ENCODE measurements around the gene SDK2.
"Not testable (repeated sequence)": the region's sequence is repeated elsewhere in the genome, so short reads cannot be mapped to it uniquely, and the experiment has no call there.

SDK2 gene

DNA sequence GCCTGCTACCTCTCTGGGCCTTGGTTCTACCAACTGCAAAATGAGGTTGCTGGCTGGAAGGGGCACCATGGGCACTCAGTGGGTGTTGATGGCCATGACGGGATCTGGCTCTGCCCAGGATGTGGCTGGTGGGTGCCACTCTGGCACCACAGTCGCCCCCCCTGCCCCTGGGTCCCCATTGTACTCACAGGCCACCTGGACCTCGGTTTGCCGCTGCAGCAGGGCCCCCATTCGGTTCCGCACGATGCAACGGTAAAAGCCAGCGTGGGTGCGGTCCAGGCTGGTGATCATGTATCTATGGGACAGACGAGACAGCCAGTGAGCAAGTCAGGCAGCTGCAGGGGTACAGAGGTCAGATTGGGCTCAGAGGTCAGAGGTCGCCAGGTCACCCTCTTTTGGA, 172.3 kb downstream of the SDK2 start:
- DNase-seq, result no peak

- DNase-seq, result no peak
Observed at GRCh38 chr17:73470316-73470826, 173.9 kb downstream of the SDK2 start.

DNA sequence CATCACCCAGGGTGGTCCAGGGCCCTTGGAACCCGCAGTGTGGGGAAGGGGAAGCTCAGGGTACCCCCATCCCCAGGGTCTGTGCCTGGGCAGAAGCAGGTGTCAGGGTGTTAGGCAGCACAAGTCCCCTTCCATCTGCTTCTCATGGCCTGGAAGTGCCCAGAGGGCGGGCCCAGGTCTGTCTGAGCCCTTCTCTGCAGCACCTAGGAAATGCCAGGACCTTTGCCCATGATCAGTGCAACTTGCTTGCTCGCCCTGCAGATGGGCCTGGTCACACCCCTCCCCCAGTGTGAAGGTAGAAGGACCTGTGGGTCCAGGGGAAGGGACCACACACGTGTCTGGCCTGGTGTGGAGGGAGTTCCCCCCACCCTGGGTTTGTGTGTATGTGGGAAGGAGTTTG, 174.9 kb downstream of the SDK2 start:
- no peak for DNase-seq

GRCh38 chr17:73468221-73468620, 176.0 kb downstream of the SDK2 start:
- DNase-seq, result no peak

DNA sequence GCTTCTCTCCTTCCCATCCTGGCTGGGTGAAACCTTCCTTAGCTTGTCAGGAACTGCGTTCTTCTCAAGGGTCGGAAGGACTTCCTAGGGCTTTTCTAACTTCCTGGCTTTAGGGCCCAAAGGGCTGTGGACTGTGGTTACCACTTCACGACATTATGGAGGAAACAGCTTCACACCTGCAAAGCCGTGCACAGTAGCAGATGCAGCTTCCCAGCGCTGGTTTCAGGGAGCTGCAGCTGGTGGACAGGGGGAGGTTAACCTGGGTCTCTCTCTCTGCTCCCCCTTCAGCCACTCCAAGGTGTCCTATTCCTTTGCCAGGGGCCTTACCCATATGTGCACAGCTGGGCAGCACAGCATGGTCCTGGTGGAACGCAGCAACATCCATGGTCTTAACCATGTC, 176.6 kb downstream of the SDK2 start:
- no peak for DNase-seq

- no peak for DNase-seq
Observed at GRCh38 chr17:73466704-73467433, 177.4 kb downstream of the SDK2 start.

- no peak for DNase-seq
Observed at GRCh38 chr17:73465953-73466230, 178.4 kb downstream of the SDK2 start.

DNA sequence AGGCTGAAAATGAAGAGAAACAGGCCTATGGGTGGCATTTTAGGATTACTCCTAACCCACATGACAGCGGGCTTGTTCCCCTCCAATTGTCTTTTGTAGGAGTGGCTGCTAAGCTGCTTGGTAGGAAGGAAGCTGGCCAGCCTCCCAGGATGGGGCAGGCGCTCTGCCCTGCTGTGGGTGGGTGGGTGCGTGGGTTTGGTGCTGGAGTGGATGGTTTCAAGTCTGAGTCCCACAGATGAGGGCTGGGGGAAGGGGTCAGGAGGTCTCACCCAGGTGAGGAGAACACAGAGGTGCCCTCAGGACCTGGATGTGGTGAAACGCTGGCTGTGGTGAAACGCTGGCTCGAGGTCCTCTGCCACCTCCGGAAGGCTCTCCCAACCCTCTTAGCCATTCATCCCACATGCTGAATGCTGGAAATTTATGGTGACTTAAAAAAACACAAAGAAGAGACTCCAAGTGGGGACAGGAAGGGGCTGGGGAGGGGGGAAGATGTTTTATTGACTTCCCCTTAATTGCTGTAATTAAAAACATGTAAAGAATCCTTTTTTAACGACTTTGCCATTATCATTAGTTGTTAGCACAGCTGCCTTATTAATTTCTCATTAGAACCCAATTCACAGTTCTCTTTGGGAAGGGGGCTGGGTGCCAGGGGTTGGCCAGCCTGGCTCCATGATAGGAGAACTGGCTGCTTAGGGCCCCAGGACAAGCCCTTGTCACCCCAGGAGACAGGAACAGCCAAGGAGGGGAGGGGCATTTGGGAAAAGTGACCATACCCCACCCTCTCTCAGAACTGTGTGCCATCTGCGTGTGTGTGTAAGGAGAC, 178.9 kb downstream of the SDK2 start:
- peak; percentile 41 for DNase-seq

DNA sequence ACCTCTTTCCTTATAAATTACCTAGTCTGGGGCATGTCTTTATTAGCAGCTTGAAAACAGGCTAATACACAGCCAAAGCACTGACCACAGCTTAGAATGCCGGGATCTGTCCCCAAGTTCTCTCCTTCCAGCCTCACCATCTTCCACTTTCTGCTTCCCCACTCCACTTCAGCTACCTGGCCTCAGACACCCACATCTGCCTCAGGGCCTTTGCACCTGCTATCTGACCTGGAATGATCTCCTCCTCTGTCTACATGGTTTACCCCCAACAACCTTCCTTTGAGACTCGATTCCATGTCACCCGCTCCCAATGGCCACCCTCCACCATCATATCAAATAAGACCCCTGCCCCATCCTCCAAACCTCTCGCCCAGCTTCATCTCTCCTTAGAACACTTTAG, 179.8 kb downstream of the SDK2 start:
- DNase-seq, result no peak

DNA sequence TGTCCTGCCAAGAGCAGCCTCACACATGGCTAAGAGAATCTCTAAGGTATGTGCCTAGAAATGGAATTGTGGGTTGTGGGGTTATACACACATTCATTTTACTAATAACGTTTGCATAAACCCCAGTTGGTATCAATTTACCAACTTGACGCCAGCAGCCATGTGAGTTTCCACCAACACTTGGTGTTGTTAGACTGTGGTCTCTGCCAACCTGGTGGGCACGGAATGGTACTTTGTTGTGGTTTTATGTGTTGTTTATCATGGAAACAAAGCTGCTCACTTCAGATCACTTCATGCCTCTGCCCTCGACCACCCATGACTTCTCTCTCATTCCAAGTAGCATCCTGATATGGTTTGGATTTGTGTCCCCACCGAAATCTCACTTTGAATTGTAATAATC, 180.4 kb downstream of the SDK2 start:
- no peak for DNase-seq

DNA sequence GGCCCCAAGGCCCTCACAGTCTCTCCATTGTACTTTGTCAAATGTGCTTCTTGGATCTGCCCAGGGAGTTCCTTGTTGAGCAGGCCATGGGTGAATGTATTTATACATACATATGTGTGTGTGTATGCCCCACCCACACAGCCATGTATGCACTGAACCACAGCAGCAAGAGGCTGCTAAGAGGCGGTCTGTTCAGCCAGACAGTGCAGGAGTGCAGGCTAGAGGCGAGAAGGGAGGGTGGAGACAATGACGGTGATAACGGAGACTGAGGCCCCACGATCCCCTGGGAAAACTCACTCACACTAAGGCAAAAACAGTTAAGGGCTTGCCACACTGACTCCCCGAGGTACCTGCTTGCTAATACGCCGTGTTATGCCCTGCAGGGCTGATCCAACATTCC, 181.4 kb downstream of the SDK2 start:
- peak; percentile 72 for DNase-seq

DNA sequence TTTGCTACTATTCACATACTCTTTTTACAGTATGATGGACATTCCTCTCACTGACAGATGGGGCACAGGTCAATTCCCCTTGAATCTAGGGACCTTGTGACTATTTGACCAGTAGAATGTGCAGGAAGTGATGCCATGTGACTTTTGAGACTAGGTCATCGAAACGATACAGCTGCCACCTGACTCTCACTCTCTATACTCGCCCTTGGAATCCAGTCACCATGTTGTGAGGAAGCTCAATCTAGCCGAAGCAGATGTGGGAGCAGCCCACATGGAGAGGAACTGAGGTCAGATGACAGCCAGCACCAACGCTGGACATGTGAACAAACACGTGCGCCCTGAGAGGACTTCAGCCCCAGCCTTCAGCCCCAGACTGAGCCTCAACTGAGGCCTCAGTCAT, 184.3 kb downstream of the SDK2 start:
- no peak for DNase-seq

DNA sequence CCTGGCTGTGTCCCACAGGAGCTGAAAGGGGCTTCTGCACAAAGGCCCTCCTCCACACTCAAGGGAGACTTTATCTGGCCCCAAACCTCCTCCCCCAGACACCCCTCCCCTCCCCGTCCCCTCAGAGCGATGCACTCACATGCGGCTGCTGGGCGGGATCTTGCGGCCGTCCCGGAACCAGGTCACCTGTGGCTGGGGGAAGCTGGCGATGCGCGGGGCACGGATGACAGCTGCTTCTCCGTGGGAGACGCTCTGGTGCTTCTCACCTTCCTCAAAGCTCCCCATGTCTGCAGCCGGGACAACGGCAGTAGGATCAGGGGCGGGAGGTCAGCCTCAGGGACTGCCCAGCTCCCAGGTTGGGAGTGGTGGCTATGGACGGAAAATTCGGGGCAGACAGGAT, 188.5 kb downstream of the SDK2 start:
- no peak for DNase-seq

DNA sequence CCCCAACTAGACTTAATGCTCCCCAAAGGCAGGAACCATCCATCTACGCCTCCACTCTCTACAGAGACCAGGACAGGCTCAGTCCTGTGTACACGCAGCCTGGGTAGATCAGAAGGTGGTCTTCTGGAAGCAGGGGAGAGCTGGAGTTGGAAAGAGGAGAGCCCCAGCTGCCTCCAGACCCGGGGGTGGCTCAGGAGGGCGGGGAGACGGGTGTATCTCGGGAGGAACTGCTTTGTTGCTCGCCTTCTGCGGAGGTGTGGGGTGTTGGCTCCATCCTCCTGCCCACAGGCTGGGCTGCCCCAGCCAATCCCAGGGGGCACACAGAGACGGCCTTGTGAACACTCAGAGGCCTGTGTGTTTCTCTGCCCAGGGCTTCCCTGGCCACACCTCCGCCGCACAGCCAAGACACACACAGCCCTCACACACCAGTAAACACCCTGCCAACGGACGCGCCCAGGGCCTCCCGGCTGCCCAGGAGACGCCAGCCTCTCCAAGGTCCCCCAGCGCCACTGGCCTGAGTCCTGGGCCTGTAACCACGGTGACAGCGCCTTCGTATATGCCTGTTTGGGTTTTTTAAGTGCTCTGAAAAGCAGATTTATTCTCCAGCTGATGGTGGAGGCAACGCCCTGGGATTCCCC, 189.1 kb downstream of the SDK2 start:
- DNase-seq, result no peak

DNA sequence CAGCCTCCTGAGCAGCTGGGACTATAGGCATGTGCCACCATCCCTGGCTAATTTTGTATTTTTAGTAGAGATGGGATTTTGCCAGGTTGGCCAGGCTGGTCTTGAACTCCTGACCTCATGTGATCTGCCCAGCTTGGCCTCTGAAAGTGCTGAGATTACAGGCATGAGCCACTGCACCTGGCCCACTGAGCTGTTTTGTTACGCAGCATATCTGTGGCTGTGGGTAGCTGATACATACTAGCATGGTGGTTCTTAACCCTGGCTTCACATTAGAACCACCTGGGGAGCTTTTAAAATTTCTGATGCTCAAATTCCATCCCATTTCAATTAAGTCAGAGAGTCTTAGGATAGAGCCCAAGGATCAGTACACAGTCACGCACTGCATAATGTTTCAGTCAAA, 190.8 kb downstream of the SDK2 start:
- DNase-seq, result not testable (repeated sequence)

- no peak for DNase-seq
Observed at GRCh38 chr17:73453090-73453489, 191.2 kb downstream of the SDK2 start.

DNA sequence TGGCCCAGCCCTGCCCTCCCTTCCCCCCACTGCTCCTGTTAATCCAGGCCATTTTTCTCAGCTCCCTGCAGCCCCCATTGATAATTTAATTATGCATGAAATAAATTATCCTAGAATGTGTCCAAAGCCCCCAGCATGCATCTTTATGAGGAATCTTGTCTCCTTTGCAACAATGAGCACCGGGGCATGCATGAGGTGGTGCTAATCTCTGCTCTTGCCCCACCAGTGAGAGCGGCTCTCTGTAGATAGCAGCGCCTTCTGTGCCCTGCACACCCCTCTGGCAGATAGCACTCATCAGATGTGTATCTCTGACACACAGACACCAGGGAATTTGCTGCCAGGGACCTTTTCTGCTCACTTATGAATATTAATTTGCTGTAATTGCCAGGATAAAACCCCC, 192.2 kb downstream of the SDK2 start:
- DNase-seq, result no peak

- no peak for DNase-seq
Observed at GRCh38 chr17:73447319-73447718, 196.9 kb downstream of the SDK2 start.

GRCh38 chr17:73446617-73447016, 197.6 kb downstream of the SDK2 start:
- no peak for DNase-seq

GRCh38 chr17:73445466-73445865, 198.8 kb downstream of the SDK2 start:
- no peak for DNase-seq

GRCh38 chr17:73444021-73444420, 200.2 kb downstream of the SDK2 start:
- no peak for DNase-seq

GRCh38 chr17:73439597-73439996, 204.6 kb downstream of the SDK2 start:
- DNase-seq, result no peak

DNA sequence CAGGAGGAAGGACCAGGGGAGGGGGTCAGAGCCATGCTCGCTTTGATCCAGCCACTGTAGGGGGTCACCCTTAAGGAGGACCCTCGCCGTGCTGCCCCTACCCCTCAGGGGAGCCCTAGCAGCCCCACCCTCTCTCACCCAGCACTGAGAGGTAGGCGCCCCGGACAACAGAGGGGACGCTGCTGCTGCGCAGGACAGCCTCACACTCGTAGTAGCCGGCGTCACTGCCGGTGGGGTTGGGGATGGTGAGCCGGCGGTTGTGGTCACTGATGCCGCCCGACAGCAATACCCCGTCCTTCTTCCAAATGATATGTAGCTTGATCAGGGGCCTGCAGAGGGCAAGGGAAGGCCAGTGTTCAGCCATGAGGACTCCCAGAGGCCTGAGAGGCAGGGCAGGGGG, 206.4 kb downstream of the SDK2 start:
- no peak for DNase-seq

DNA sequence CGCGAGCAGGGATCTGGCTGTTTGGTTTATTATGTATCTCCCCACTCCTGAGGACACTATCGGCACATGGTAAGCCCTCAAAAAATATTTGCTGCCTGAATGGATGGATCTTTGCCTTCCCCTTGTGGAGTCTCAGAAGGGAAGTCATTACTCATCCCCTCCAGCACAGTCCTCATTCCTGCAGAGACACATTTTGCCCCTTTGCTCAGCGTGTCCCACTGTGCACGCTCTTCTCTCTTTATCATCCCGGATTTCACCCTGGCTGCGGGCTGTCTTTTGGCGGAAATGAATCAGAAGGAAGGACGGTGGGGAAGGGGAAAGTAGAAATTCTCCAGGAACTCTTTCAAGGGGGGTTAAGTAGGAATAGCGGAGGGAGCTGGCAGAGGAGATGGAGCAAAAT, 207.3 kb downstream of the SDK2 start:
- DNase-seq, result no peak

Measured in NCI-H510A (cell line).